H1 (cell line): ENCODE measurements around the gene SEL1L2. TPM values are rescaled to one million over a fixed set of nuclear protein-coding genes. Genes with fewer than 3 reads are reported as not detected.

Source experiments
- BACH1 ChIP-seq: IDR thresholded peaks from 2 replicates; pipeline ENCODE4 v1.6.1; 2012; ENCODE audit warnings: low read length, improper control_type of control experiment
- CTBP2 ChIP-seq: IDR thresholded peaks from 2 replicates; pipeline ENCODE4 v1.7.0; 2011; ENCODE audit warnings: borderline replicate concordance, mild to moderate bottlenecking, moderate library complexity, mixed read lengths, low read length; ENCODE audit not compliant: insufficient read depth, insufficient read length
- CTCF ChIP-seq, 3 experiments: IDR thresholded peaks; 1 replicate in 2 of 3; 2 replicates in 1 of 3; pipeline versions ENCODE4 v1.5.1 to v1.6.1; 2011; ENCODE audit warnings: low read length in 3 of 3, mild to moderate bottlenecking in 3 of 3, inconsistent platforms in 2 of 3, low read depth in 1 of 3, moderate library complexity in 1 of 3; ENCODE audit not compliant: insufficient read depth in 1 of 3; ENCODE audit errors: control extremely low read depth in 1 of 3
- HDAC2 ChIP-seq, 2 experiments: fragments of 300-600 bp in 1 of 2; sonication (generic) in 1 of 2; IDR thresholded peaks; 2 replicates each; pipeline ENCODE4 v1.6.1; 2011 to 2012; ENCODE audit warnings: low read depth in 2 of 2, low read length in 2 of 2, mild to moderate bottlenecking in 2 of 2, moderate library complexity in 2 of 2, borderline replicate concordance in 1 of 2, inconsistent platforms in 1 of 2
- KDM1A ChIP-seq: fragments of 200-600, 300-600 bp; sonication (generic); IDR thresholded peaks from 2 replicates; pipeline ENCODE4 v1.7.1; 2016; ENCODE audit warnings: mild to moderate bottlenecking, low read length, borderline replicate concordance
- KDM4A ChIP-seq: IDR thresholded peaks from one replicate; pipeline ENCODE4 v1.7.1; 2012; ENCODE audit warnings: low read depth, mild to moderate bottlenecking, moderate library complexity, low read length, inconsistent platforms; ENCODE audit not compliant: severe bottlenecking
- polyA plus RNA-seq, 7 experiments: library from polyadenylated mRNA; depleted of rRNA in 3 of 7; stranded (reverse) in 5 of 7; unstranded in 2 of 7; fragments of >200 nt in 5 of 7; fragments of 200-250 nt in 2 of 7; gene quantifications; 1 replicate in 5 of 7; 2 replicates in 1 of 7; 4 replicates in 1 of 7; pipeline versions ENCODE4 v1.2.1 to v1.2.3, GENCODE V29; 2011 to 2013; ENCODE audit warnings: missing spikeins in 2 of 7, mixed read lengths in 2 of 7
- total RNA-seq: library from RNA; stranded (reverse); fragmentation: NEBNext Ultra II Directional; extraction: Animal tissue kit (Norgen Biotek cat#: 25700); gene quantifications from 2 replicates; pipeline ENCODE4 v1.2.1, GENCODE V29; 2021
- TF ChIP-seq, protein P1 (sequence below): fragments of 300-600 bp; sonication (generic); IDR thresholded peaks from 2 replicates; pipeline ENCODE4 v1.7.1; 2012; ENCODE audit warnings: low read length, moderate library complexity, mild to moderate bottlenecking, inconsistent platforms; ENCODE audit not compliant: insufficient replicate concordance

The SEL1L2 gene
- total and polyA plus RNA-seq, 2 of the 8 experiments (the other 6 are each of a cell fraction or from before 2014, with no cell fraction given), result not detected

DNA sequence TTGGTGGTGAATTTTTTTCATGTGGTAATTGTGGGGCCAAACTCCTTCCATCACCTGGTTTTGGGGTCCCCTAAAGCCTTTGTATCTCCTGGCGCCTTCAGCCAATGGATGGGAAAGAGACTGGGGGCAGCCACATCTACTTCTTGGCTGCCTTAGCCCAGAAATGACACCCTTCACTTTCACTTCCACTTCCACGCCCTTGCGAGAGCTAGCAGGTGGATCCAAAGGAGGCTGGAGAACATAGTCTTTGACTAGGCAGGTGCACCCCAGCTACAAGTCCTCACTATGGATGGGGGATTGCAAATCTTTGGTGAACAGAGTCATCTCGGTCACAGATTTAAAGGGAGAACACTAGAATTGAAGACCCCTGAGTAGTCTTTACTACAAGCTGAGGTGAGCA is 134.8 kb downstream of the SEL1L2 start (continued):
- TF ChIP-seq, protein P1, sequence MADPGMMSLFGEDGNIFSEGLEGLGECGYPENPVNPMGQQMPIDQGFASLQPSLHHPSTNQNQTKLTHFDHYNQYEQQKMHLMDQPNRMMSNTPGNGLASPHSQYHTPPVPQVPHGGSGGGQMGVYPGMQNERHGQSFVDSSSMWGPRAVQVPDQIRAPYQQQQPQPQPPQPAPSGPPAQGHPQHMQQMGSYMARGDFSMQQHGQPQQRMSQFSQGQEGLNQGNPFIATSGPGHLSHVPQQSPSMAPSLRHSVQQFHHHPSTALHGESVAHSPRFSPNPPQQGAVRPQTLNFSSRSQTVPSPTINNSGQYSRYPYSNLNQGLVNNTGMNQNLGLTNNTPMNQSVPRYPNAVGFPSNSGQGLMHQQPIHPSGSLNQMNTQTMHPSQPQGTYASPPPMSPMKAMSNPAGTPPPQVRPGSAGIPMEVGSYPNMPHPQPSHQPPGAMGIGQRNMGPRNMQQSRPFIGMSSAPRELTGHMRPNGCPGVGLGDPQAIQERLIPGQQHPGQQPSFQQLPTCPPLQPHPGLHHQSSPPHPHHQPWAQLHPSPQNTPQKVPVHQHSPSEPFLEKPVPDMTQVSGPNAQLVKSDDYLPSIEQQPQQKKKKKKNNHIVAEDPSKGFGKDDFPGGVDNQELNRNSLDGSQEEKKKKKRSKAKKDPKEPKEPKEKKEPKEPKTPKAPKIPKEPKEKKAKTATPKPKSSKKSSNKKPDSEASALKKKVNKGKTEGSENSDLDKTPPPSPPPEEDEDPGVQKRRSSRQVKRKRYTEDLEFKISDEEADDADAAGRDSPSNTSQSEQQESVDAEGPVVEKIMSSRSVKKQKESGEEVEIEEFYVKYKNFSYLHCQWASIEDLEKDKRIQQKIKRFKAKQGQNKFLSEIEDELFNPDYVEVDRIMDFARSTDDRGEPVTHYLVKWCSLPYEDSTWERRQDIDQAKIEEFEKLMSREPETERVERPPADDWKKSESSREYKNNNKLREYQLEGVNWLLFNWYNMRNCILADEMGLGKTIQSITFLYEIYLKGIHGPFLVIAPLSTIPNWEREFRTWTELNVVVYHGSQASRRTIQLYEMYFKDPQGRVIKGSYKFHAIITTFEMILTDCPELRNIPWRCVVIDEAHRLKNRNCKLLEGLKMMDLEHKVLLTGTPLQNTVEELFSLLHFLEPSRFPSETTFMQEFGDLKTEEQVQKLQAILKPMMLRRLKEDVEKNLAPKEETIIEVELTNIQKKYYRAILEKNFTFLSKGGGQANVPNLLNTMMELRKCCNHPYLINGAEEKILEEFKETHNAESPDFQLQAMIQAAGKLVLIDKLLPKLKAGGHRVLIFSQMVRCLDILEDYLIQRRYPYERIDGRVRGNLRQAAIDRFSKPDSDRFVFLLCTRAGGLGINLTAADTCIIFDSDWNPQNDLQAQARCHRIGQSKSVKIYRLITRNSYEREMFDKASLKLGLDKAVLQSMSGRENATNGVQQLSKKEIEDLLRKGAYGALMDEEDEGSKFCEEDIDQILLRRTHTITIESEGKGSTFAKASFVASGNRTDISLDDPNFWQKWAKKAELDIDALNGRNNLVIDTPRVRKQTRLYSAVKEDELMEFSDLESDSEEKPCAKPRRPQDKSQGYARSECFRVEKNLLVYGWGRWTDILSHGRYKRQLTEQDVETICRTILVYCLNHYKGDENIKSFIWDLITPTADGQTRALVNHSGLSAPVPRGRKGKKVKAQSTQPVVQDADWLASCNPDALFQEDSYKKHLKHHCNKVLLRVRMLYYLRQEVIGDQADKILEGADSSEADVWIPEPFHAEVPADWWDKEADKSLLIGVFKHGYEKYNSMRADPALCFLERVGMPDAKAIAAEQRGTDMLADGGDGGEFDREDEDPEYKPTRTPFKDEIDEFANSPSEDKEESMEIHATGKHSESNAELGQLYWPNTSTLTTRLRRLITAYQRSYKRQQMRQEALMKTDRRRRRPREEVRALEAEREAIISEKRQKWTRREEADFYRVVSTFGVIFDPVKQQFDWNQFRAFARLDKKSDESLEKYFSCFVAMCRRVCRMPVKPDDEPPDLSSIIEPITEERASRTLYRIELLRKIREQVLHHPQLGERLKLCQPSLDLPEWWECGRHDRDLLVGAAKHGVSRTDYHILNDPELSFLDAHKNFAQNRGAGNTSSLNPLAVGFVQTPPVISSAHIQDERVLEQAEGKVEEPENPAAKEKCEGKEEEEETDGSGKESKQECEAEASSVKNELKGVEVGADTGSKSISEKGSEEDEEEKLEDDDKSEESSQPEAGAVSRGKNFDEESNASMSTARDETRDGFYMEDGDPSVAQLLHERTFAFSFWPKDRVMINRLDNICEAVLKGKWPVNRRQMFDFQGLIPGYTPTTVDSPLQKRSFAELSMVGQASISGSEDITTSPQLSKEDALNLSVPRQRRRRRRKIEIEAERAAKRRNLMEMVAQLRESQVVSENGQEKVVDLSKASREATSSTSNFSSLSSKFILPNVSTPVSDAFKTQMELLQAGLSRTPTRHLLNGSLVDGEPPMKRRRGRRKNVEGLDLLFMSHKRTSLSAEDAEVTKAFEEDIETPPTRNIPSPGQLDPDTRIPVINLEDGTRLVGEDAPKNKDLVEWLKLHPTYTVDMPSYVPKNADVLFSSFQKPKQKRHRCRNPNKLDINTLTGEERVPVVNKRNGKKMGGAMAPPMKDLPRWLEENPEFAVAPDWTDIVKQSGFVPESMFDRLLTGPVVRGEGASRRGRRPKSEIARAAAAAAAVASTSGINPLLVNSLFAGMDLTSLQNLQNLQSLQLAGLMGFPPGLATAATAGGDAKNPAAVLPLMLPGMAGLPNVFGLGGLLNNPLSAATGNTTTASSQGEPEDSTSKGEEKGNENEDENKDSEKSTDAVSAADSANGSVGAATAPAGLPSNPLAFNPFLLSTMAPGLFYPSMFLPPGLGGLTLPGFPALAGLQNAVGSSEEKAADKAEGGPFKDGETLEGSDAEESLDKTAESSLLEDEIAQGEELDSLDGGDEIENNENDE, result no peak
- TF ChIP-seq KDM4A (no peak), CTBP2 (no peak), CTCF (IDR thresholded peaks at IDR 0.05; ENCODE audit: control extremely low read depth in 1 of 3, insufficient read depth in 1 of 3, low read depth in 1 of 3, low read length in 3 of 3) (no peak), KDM1A (no peak), BACH1 (no peak), HDAC2 (IDR thresholded peaks at IDR 0.05; ENCODE audit: borderline replicate concordance in 1 of 2, low read depth in 2 of 2, low read length in 2 of 2) (no peak)
